GM23338 (cell line): ENCODE measurements around the gene MAP7D3. TPM values are rescaled to one million over a fixed set of nuclear protein-coding genes. Genes with fewer than 3 reads are reported as not detected.

Experiments
- ATAC-seq: fragments of 200-7000 bp; cut with Tn5 transposase; 3 replicates; pipeline ENCODE4 v1.9.1; 2020
- DNase-seq: peaks from one replicate; pipeline ENCODE4 v3.0.0-alpha.2; 2015; ENCODE audit warnings: low spot score
- H2AFZ ChIP-seq: fragments of 200-600 bp; sonication (generic); 2 replicates; pipeline ENCODE4 v1.8.0; 2016; ENCODE audit warnings: antibody characterized with exemption, mild to moderate bottlenecking, moderate library complexity
- H3F3A ChIP-seq: fragments of 200-600 bp; sonication (generic); replicated peaks from 2 replicates; pipeline ENCODE4 v1.8.0; 2017; ENCODE audit warnings: antibody characterized with exemption, mixed run types, low read depth
- H3K27ac ChIP-seq: fragments of 200-600 bp; sonication (generic); 2 replicates; pipeline ENCODE4 v1.6.1; 2016; ENCODE audit warnings: low read depth
- H3K27me3 ChIP-seq: fragments of 200-600 bp; sonication (generic); 2 replicates; pipeline ENCODE4 v1.8.0; 2016; ENCODE audit warnings: mild to moderate bottlenecking, mixed run types, moderate library complexity; ENCODE audit not compliant: insufficient read depth
- H3K36me3 ChIP-seq: fragments of 200-600 bp; sonication (generic); 2 replicates; pipeline ENCODE4 v1.8.0; 2016; ENCODE audit warnings: mild to moderate bottlenecking; ENCODE audit not compliant: insufficient read depth
- H3K4me1 ChIP-seq: fragments of 200-600 bp; sonication (generic); 2 replicates; pipeline ENCODE4 v1.8.0; 2016; ENCODE audit warnings: mild to moderate bottlenecking, moderate library complexity; ENCODE audit not compliant: insufficient read depth
- H3K4me2 ChIP-seq: fragments of 200-600 bp; sonication (generic); 2 replicates; pipeline ENCODE4 v1.7.1; 2017; ENCODE audit warnings: mixed run types
- H3K4me3 ChIP-seq: fragments of 200-600 bp; sonication (generic); 2 replicates; pipeline ENCODE4 v1.6.1; 2016; ENCODE audit warnings: mixed run types
- H3K79me2 ChIP-seq: fragments of 200-600 bp; sonication (generic); replicated peaks from 2 replicates; pipeline ENCODE4 v1.8.0; 2017; ENCODE audit warnings: mild to moderate bottlenecking; ENCODE audit not compliant: insufficient read depth
- H3K9me2 ChIP-seq: fragments of 200-600 bp; sonication (generic); 2 replicates; pipeline ENCODE4 v1.8.0; 2017; ENCODE audit not compliant: insufficient read depth
- H4K20me1 ChIP-seq: fragments of 200-600 bp; sonication (generic); replicated peaks from 2 replicates; pipeline ENCODE4 v1.8.0; 2017; ENCODE audit warnings: mild to moderate bottlenecking; ENCODE audit not compliant: insufficient read depth
- H3K27ac Mint-ChIP-seq: 2 replicates; pipeline ENCODE4 v1.8.0; 2020; ENCODE audit warnings: inconsistent platforms, mild to moderate bottlenecking, moderate library complexity, mixed read lengths
- H3K27me3 Mint-ChIP-seq: 3 replicates; pipeline ENCODE4 v1.8.0; 2022; ENCODE audit warnings: low read depth, mild to moderate bottlenecking, moderate library complexity, mixed read lengths, inconsistent platforms; ENCODE audit not compliant: insufficient read depth, poor library complexity
- H3K36me3 Mint-ChIP-seq: 3 replicates; pipeline ENCODE4 v1.8.0; 2021; ENCODE audit warnings: low read depth, mild to moderate bottlenecking, inconsistent platforms, moderate library complexity, mixed read lengths
- H3K4me1 Mint-ChIP-seq: 3 replicates; pipeline ENCODE4 v1.8.0; 2020; ENCODE audit warnings: mild to moderate bottlenecking, inconsistent platforms, mixed read lengths
- H3K4me3 Mint-ChIP-seq: 3 replicates; pipeline ENCODE4 v1.8.0; 2021; ENCODE audit warnings: moderate library complexity, mild to moderate bottlenecking, inconsistent platforms, mixed read lengths
- H3K9me3 Mint-ChIP-seq: 3 replicates; pipeline ENCODE4 v1.8.0; 2020; ENCODE audit warnings: moderate library complexity, mild to moderate bottlenecking, inconsistent platforms, mixed read lengths
- CREB1 ChIP-seq: fragments of 250-450 bp; sonication (Bioruptor Pico); IDR thresholded peaks from 2 replicates; pipeline ENCODE4 v1.5.0; 2020; ENCODE audit warnings: low read depth, mild to moderate bottlenecking, moderate library complexity
- EZH2 ChIP-seq: fragments of 200-600 bp; sonication (generic); IDR thresholded peaks from one replicate; pipeline ENCODE4 v1.8.0; 2017; ENCODE audit warnings: antibody characterized with exemption, mild to moderate bottlenecking, low read depth; ENCODE audit not compliant: unreplicated experiment
- EZH2phosphoT487 ChIP-seq: fragments of 200-600 bp; sonication (generic); IDR thresholded peaks from one replicate; pipeline ENCODE4 v1.8.1; 2018; ENCODE audit warnings: antibody characterized with exemption; ENCODE audit not compliant: unreplicated experiment
- JUNB ChIP-seq: IDR thresholded peaks from one replicate; pipeline ENCODE4 v1.6.1; 2016; ENCODE audit warnings: antibody characterized with exemption; ENCODE audit not compliant: unreplicated experiment
- NANOG ChIP-seq: IDR thresholded peaks from 2 replicates; pipeline ENCODE4 v1.6.1; 2016; ENCODE audit warnings: antibody characterized with exemption, borderline replicate concordance
- POLR2AphosphoS5 ChIP-seq: IDR thresholded peaks from 2 replicates; pipeline ENCODE4 v1.6.1; 2016; ENCODE audit warnings: antibody characterized with exemption, low read depth
- STAT1 ChIP-seq: IDR thresholded peaks from one replicate; pipeline ENCODE4 v1.6.1; 2016; ENCODE audit warnings: antibody characterized with exemption; ENCODE audit not compliant: unreplicated experiment
- ZNF114 ChIP-seq: fragments of 250-450 bp; sonication (Bioruptor Pico); IDR thresholded peaks from 2 replicates; pipeline ENCODE4 v1.5.0; 2020; ENCODE audit warnings: mild to moderate bottlenecking, moderate library complexity
- ZNF331 ChIP-seq: fragments of 250-450 bp; sonication (Bioruptor Pico); IDR thresholded peaks from 2 replicates; pipeline ENCODE4 v1.5.0; 2020; ENCODE audit warnings: low read depth, mild to moderate bottlenecking, moderate library complexity
- polyA plus RNA-seq: library from polyadenylated mRNA; unstranded; fragments of >200 nt; fragmentation: Nextera tagmentation; extraction: Ambion mirVana; gene quantifications from 2 replicates; pipeline ENCODE4 v1.2.1, GENCODE V29; 2016
- total RNA-seq: library from RNA; depleted of rRNA; stranded (reverse); fragments of >200 nt; shearing (Covaris generic); gene quantifications from 2 replicates; pipeline ENCODE4 v1.2.3, GENCODE V29; 2014
- TF ChIP-seq, protein P1 (sequence below): fragments of 250-450 bp; sonication (Bioruptor Pico); IDR thresholded peaks from 2 replicates; pipeline ENCODE4 v1.5.0; 2020; ENCODE audit warnings: mild to moderate bottlenecking, moderate library complexity
- TF ChIP-seq, protein P2 (sequence below): IDR thresholded peaks from one replicate; pipeline ENCODE4 v1.6.1; 2018; ENCODE audit warnings: antibody characterized with exemption; ENCODE audit not compliant: unreplicated experiment
- TF ChIP-seq, protein P3 (sequence below): IDR thresholded peaks from 2 replicates; pipeline ENCODE4 v1.6.1; 2016; ENCODE audit warnings: antibody characterized with exemption
- TF ChIP-seq, protein P4 (sequence below), 2 experiments: fragments of 200-600 bp in 1 of 2; sonication (generic) in 1 of 2; conservative IDR thresholded peaks; 2 replicates each; pipeline versions ENCODE4 v1.5.1 to v1.6.1; 2016 to 2017; ENCODE audit warnings: antibody characterized with exemption in 2 of 2, low read depth in 2 of 2, mild to moderate bottlenecking in 2 of 2, moderate library complexity in 1 of 2

The MAP7D3 gene
- total and polyA plus RNA-seq, 2 experiments from 2014 or later = 14.5 to 33.4 TPM

DNA sequence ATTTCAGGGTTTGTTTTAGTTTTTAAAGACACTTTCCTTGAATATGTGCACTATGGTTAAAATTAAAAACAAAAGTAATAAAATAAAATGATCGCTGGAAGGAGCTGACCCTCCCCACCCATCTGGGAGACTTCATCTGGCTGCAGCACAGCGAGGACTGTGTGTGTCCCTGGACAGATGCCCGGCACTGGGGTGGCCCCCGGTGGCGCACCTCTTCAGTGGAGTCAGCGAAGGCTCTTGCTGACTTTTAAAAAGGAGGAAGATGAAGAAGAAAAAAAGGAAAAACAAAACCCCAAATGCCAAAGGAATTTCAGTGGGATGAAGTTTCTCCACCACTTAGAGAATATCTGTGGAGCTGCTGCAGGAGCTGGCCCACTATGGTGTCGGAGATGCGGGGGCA, 44.2 kb upstream of the MAP7D3 start:
- no peaks in the 10 kb centered on the region for H3K4me1 ChIP-seq
- DNase-seq (no peak), ATAC-seq (no peak)
- H3K4me3 ChIP-seq = no peak overlapping the region
- Mint-ChIP-seq H3K9me3 (no peaks in the 10 kb centered on the region), H3K36me3 (no peaks in the 10 kb centered on the region), H3K4me3 (no peak overlapping the region), H3K27ac (no peak overlapping the region), H3K4me1 (no peaks in the 10 kb centered on the region; the same call in 2 of the 3 replicates), H3K27me3 (no peaks in the 10 kb centered on the region)
- H3K9me2 ChIP-seq = no peaks in the 10 kb centered on the region
- no peaks in the 10 kb centered on the region for H3K36me3 ChIP-seq
- no peak overlapping the region for H3K4me2 ChIP-seq
- no peaks in the 10 kb centered on the region for H4K20me1 ChIP-seq
- no peak overlapping the region for H3K27ac ChIP-seq
- TF ChIP-seq, protein P1, sequence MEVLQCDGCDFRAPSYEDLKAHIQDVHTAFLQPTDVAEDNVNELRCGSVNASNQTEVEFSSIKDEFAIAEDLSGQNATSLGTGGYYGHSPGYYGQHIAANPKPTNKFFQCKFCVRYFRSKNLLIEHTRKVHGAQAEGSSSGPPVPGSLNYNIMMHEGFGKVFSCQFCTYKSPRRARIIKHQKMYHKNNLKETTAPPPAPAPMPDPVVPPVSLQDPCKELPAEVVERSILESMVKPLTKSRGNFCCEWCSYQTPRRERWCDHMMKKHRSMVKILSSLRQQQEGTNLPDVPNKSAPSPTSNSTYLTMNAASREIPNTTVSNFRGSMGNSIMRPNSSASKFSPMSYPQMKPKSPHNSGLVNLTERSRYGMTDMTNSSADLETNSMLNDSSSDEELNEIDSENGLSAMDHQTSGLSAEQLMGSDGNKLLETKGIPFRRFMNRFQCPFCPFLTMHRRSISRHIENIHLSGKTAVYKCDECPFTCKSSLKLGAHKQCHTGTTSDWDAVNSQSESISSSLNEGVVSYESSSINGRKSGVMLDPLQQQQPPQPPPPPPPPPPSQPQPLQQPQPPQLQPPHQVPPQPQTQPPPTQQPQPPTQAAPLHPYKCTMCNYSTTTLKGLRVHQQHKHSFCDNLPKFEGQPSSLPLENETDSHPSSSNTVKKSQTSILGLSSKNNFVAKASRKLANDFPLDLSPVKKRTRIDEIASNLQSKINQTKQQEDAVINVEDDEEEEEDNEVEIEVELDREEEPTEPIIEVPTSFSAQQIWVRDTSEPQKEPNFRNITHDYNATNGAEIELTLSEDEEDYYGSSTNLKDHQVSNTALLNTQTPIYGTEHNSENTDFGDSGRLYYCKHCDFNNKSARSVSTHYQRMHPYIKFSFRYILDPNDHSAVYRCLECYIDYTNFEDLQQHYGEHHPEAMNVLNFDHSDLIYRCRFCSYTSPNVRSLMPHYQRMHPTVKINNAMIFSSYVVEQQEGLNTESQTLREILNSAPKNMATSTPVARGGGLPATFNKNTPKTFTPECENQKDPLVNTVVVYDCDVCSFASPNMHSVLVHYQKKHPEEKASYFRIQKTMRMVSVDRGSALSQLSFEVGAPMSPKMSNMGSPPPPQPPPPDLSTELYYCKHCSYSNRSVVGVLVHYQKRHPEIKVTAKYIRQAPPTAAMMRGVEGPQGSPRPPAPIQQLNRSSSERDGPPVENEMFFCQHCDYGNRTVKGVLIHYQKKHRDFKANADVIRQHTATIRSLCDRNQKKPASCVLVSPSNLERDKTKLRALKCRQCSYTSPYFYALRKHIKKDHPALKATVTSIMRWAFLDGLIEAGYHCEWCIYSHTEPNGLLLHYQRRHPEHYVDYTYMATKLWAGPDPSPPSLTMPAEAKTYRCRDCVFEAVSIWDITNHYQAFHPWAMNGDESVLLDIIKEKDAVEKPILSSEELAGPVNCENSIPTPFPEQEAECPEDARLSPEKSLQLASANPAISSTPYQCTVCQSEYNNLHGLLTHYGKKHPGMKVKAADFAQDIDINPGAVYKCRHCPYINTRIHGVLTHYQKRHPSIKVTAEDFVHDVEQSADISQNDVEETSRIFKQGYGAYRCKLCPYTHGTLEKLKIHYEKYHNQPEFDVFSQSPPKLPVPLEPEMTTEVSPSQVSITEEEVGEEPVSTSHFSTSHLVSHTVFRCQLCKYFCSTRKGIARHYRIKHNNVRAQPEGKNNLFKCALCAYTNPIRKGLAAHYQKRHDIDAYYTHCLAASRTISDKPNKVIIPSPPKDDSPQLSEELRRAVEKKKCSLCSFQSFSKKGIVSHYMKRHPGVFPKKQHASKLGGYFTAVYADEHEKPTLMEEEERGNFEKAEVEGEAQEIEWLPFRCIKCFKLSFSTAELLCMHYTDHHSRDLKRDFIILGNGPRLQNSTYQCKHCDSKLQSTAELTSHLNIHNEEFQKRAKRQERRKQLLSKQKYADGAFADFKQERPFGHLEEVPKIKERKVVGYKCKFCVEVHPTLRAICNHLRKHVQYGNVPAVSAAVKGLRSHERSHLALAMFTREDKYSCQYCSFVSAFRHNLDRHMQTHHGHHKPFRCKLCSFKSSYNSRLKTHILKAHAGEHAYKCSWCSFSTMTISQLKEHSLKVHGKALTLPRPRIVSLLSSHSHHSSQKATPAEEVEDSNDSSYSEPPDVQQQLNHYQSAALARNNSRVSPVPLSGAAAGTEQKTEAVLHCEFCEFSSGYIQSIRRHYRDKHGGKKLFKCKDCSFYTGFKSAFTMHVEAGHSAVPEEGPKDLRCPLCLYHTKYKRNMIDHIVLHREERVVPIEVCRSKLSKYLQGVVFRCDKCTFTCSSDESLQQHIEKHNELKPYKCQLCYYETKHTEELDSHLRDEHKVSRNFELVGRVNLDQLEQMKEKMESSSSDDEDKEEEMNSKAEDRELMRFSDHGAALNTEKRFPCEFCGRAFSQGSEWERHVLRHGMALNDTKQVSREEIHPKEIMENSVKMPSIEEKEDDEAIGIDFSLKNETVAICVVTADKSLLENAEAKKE = no peak
- no peak for TF ChIP-seq JUNB
- no peak for TF ChIP-seq NANOG
- TF ChIP-seq CREB1 = no peak
- TF ChIP-seq EZH2phosphoT487 = no peak
- no peak for TF ChIP-seq POLR2AphosphoS5
- TF ChIP-seq, protein P2, sequence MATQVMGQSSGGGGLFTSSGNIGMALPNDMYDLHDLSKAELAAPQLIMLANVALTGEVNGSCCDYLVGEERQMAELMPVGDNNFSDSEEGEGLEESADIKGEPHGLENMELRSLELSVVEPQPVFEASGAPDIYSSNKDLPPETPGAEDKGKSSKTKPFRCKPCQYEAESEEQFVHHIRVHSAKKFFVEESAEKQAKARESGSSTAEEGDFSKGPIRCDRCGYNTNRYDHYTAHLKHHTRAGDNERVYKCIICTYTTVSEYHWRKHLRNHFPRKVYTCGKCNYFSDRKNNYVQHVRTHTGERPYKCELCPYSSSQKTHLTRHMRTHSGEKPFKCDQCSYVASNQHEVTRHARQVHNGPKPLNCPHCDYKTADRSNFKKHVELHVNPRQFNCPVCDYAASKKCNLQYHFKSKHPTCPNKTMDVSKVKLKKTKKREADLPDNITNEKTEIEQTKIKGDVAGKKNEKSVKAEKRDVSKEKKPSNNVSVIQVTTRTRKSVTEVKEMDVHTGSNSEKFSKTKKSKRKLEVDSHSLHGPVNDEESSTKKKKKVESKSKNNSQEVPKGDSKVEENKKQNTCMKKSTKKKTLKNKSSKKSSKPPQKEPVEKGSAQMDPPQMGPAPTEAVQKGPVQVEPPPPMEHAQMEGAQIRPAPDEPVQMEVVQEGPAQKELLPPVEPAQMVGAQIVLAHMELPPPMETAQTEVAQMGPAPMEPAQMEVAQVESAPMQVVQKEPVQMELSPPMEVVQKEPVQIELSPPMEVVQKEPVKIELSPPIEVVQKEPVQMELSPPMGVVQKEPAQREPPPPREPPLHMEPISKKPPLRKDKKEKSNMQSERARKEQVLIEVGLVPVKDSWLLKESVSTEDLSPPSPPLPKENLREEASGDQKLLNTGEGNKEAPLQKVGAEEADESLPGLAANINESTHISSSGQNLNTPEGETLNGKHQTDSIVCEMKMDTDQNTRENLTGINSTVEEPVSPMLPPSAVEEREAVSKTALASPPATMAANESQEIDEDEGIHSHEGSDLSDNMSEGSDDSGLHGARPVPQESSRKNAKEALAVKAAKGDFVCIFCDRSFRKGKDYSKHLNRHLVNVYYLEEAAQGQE = no peak
- no peak for TF ChIP-seq ZNF114 (CRISPR knock-in tag)
- TF ChIP-seq, protein P3, sequence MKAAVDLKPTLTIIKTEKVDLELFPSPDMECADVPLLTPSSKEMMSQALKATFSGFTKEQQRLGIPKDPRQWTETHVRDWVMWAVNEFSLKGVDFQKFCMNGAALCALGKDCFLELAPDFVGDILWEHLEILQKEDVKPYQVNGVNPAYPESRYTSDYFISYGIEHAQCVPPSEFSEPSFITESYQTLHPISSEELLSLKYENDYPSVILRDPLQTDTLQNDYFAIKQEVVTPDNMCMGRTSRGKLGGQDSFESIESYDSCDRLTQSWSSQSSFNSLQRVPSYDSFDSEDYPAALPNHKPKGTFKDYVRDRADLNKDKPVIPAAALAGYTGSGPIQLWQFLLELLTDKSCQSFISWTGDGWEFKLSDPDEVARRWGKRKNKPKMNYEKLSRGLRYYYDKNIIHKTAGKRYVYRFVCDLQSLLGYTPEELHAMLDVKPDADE = no peak
- TF ChIP-seq EZH2 = no peak
- TF ChIP-seq STAT1 = no peak
- TF ChIP-seq, protein P4, sequence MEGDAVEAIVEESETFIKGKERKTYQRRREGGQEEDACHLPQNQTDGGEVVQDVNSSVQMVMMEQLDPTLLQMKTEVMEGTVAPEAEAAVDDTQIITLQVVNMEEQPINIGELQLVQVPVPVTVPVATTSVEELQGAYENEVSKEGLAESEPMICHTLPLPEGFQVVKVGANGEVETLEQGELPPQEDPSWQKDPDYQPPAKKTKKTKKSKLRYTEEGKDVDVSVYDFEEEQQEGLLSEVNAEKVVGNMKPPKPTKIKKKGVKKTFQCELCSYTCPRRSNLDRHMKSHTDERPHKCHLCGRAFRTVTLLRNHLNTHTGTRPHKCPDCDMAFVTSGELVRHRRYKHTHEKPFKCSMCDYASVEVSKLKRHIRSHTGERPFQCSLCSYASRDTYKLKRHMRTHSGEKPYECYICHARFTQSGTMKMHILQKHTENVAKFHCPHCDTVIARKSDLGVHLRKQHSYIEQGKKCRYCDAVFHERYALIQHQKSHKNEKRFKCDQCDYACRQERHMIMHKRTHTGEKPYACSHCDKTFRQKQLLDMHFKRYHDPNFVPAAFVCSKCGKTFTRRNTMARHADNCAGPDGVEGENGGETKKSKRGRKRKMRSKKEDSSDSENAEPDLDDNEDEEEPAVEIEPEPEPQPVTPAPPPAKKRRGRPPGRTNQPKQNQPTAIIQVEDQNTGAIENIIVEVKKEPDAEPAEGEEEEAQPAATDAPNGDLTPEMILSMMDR (conservative IDR thresholded peaks at IDR 0.05; ENCODE audit: low read depth in 2 of 2) = no peak
- no peak for TF ChIP-seq ZNF331 (CRISPR knock-in tag)
- H2AFZ ChIP-seq = no peak overlapping the region
- no peaks in the 10 kb centered on the region for H3K27me3 ChIP-seq
- no peaks in the 10 kb centered on the region for H3F3A ChIP-seq
- H3K79me2 ChIP-seq = no peaks in the 10 kb centered on the region
